WTC11 (cell line): ENCODE data around the gene KCNIP1. TPM values are rescaled to one million over a fixed set of nuclear protein-coding genes. Genes with fewer than 3 reads are reported as not detected.

Source experiments
- ATAC-seq: fragments of 200-7000 bp; cut with Tn5 transposase; 2 replicates; pipeline ENCODE4 v1.10.0; 2021; ENCODE audit warnings: mild to moderate bottlenecking, moderate library complexity
- CTCF ChIA-PET: fragments of 300-600 bp; sonication (Branson Sonifier 250); formaldehyde crosslinking; loops from one replicate; lab custom pipeline; 2021; ENCODE audit warnings: antibody characterized with exemption; lab: Charles Lee
- POLR2A ChIA-PET: fragments of 350-600 bp; sonication (Branson Sonifier 250); formaldehyde crosslinking; loops from one replicate; lab custom pipeline; 2021; ENCODE audit warnings: antibody characterized with exemption; lab: Charles Lee
- DNase-seq: peaks from one replicate; pipeline ENCODE4 v3.0.0; 2021; ENCODE audit warnings: low spot score
- H3K27ac Mint-ChIP-seq: 2 replicates; pipeline ENCODE4 v1.8.0; 2021; ENCODE audit warnings: mixed read lengths
- H3K27me3 Mint-ChIP-seq: 2 replicates; pipeline ENCODE4 v1.8.0; 2021; ENCODE audit warnings: low read depth, mild to moderate bottlenecking, moderate library complexity, mixed read lengths
- H3K36me3 Mint-ChIP-seq: 2 replicates; pipeline ENCODE4 v1.8.0; 2021; ENCODE audit warnings: mixed read lengths
- H3K4me1 Mint-ChIP-seq: 2 replicates; pipeline ENCODE4 v1.8.0; 2022; ENCODE audit warnings: mixed read lengths
- H3K4me3 Mint-ChIP-seq: 2 replicates; pipeline ENCODE4 v1.8.0; 2021; ENCODE audit warnings: mild to moderate bottlenecking, moderate library complexity, mixed read lengths
- H3K9me3 Mint-ChIP-seq: 2 replicates; pipeline ENCODE4 v1.8.0; 2021; ENCODE audit warnings: mixed read lengths
- ATF1 ChIP-seq: sonication (generic); formaldehyde crosslinking; IDR thresholded peaks from 2 replicates; pipeline ENCODE4 v1.8.1; 2023; ENCODE audit warnings: mild to moderate bottlenecking, moderate library complexity, missing genetic modification reagents
- CREB1 ChIP-seq: sonication (generic); formaldehyde crosslinking; IDR thresholded peaks from 2 replicates; pipeline ENCODE4 v1.8.0; 2023; ENCODE audit warnings: mild to moderate bottlenecking, missing genetic modification reagents
- CREM ChIP-seq: sonication (generic); formaldehyde crosslinking; IDR thresholded peaks from 2 replicates; pipeline ENCODE4 v1.8.1; 2022; ENCODE audit warnings: mild to moderate bottlenecking, missing genetic modification reagents, moderate library complexity
- GTF2I ChIP-seq: fragments of 250-450 bp; sonication (Bioruptor Pico); conservative IDR thresholded peaks from 2 replicates; pipeline ENCODE4 v1.4.0; 2021; ENCODE audit warnings: mild to moderate bottlenecking
- KAT7 ChIP-seq: sonication (generic); formaldehyde crosslinking; IDR thresholded peaks from 2 replicates; pipeline ENCODE4 v1.8.1; 2023; ENCODE audit warnings: missing genetic modification reagents, mild to moderate bottlenecking, borderline replicate concordance
- NR3C1 ChIP-seq: sonication (generic); formaldehyde crosslinking; conservative IDR thresholded peaks from 2 replicates; pipeline ENCODE4 v1.8.1; 2023; ENCODE audit warnings: low read depth, mild to moderate bottlenecking, missing genetic modification reagents
- OVOL2 ChIP-seq: fragments of 250-450 bp; sonication (Bioruptor Pico); IDR thresholded peaks from 2 replicates; pipeline ENCODE4 v1.9.0; 2021; ENCODE audit warnings: mild to moderate bottlenecking, borderline replicate concordance
- PRRX2 ChIP-seq: fragments of 250-450 bp; sonication (Bioruptor Pico); IDR thresholded peaks from 2 replicates; pipeline ENCODE4 v1.8.0; 2021; ENCODE audit warnings: mild to moderate bottlenecking
- SMAD3 ChIP-seq: sonication (generic); formaldehyde crosslinking; IDR thresholded peaks from 2 replicates; pipeline ENCODE4 v1.8.0; 2022; ENCODE audit warnings: missing genetic modification reagents, mild to moderate bottlenecking, borderline replicate concordance
- TP53 ChIP-seq: sonication (generic); formaldehyde crosslinking; IDR thresholded peaks from 2 replicates; pipeline ENCODE4 v1.8.1; 2023; ENCODE audit warnings: mild to moderate bottlenecking, missing genetic modification reagents
- ZNF121 ChIP-seq: sonication (generic); formaldehyde crosslinking; IDR thresholded peaks from 2 replicates; pipeline ENCODE4 v1.8.0; 2023; ENCODE audit warnings: missing genetic modification reagents
- total RNA-seq: library from RNA; stranded (reverse); gene quantifications from 3 replicates; pipeline ENCODE4 v1.2.3, GENCODE V29; 2021
- TF ChIP-seq, protein P1 (sequence below): sonication (generic); formaldehyde crosslinking; IDR thresholded peaks from 2 replicates; pipeline ENCODE4 v1.8.0; 2022; ENCODE audit warnings: mild to moderate bottlenecking, missing genetic modification reagents
- TF ChIP-seq, protein P2 (sequence below): sonication (generic); formaldehyde crosslinking; IDR thresholded peaks from 2 replicates; pipeline ENCODE4 v1.8.0; 2022; ENCODE audit warnings: missing genetic modification reagents
- TF ChIP-seq, protein P3 (sequence below): sonication (generic); formaldehyde crosslinking; conservative IDR thresholded peaks from 2 replicates; pipeline ENCODE4 v1.8.1; 2022; ENCODE audit warnings: mild to moderate bottlenecking, missing genetic modification reagents
- TF ChIP-seq, protein P4 (sequence below): sonication (generic); formaldehyde crosslinking; IDR thresholded peaks from 2 replicates; pipeline ENCODE4 v1.8.1; 2023; ENCODE audit warnings: mild to moderate bottlenecking, missing genetic modification reagents
- TF ChIP-seq, protein P5 (sequence below): sonication (generic); formaldehyde crosslinking; IDR thresholded peaks from 2 replicates; pipeline ENCODE4 v1.8.1; 2023; ENCODE audit warnings: mild to moderate bottlenecking, missing genetic modification reagents, moderate library complexity
- TF ChIP-seq, protein P6 (sequence below): sonication (generic); formaldehyde crosslinking; IDR thresholded peaks from 2 replicates; pipeline ENCODE4 v1.8.1; 2022; ENCODE audit warnings: mild to moderate bottlenecking, missing genetic modification reagents, moderate library complexity, borderline replicate concordance
- TF ChIP-seq, protein P7 (sequence below): sonication (generic); formaldehyde crosslinking; conservative IDR thresholded peaks from 2 replicates; pipeline ENCODE4 v1.8.1; 2023; ENCODE audit warnings: mild to moderate bottlenecking, low read depth, missing genetic modification reagents, moderate library complexity

The KCNIP1 gene
- total RNA-seq, 1 experiment from 2014 or later: 0.59 TPM

DNA sequence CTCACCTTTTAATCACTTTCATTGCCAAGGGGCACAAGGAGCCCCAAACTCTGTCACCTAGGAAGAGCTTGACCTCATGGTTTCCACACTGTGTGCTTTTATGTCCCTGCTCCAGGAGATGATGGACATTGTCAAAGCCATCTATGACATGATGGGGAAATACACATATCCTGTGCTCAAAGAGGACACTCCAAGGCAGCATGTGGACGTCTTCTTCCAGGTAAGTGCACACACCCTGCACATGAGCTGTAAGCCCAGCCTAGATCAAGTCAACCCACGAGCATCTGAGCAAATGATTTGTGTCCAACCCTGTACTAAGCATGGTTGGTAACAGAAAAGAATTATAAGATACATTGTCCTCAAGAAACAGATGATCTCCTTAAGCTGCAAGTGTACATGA lies 228.9 kb downstream of the KCNIP1 start (continued):
- TF ChIP-seq CREM (CRISPR knock-in tag): no peak
- TF ChIP-seq, protein P1, sequence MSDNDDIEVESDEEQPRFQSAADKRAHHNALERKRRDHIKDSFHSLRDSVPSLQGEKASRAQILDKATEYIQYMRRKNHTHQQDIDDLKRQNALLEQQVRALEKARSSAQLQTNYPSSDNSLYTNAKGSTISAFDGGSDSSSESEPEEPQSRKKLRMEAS (CRISPR knock-in tag): no peak
- TF ChIP-seq TP53 (CRISPR knock-in tag): no peak
- no peak for TF ChIP-seq ATF1 (CRISPR knock-in tag)
- TF ChIP-seq NR3C1 (CRISPR knock-in tag): no peak
- no peak for TF ChIP-seq KAT7 (CRISPR knock-in tag)
- TF ChIP-seq GTF2I (CRISPR knock-in tag): no peak
- TF ChIP-seq, protein P2, sequence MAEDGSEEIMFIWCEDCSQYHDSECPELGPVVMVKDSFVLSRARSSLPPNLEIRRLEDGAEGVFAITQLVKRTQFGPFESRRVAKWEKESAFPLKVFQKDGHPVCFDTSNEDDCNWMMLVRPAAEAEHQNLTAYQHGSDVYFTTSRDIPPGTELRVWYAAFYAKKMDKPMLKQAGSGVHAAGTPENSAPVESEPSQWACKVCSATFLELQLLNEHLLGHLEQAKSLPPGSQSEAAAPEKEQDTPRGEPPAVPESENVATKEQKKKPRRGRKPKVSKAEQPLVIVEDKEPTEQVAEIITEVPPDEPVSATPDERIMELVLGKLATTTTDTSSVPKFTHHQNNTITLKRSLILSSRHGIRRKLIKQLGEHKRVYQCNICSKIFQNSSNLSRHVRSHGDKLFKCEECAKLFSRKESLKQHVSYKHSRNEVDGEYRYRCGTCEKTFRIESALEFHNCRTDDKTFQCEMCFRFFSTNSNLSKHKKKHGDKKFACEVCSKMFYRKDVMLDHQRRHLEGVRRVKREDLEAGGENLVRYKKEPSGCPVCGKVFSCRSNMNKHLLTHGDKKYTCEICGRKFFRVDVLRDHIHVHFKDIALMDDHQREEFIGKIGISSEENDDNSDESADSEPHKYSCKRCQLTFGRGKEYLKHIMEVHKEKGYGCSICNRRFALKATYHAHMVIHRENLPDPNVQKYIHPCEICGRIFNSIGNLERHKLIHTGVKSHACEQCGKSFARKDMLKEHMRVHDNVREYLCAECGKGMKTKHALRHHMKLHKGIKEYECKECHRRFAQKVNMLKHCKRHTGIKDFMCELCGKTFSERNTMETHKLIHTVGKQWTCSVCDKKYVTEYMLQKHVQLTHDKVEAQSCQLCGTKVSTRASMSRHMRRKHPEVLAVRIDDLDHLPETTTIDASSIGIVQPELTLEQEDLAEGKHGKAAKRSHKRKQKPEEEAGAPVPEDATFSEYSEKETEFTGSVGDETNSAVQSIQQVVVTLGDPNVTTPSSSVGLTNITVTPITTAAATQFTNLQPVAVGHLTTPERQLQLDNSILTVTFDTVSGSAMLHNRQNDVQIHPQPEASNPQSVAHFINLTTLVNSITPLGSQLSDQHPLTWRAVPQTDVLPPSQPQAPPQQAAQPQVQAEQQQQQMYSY (CRISPR knock-in tag): no peak
- no peak for TF ChIP-seq PRRX2 (CRISPR knock-in tag)
- TF ChIP-seq, protein P3, sequence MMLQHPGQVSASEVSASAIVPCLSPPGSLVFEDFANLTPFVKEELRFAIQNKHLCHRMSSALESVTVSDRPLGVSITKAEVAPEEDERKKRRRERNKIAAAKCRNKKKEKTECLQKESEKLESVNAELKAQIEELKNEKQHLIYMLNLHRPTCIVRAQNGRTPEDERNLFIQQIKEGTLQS (CRISPR knock-in tag): no peak
- no peak for TF ChIP-seq SMAD3

DNA sequence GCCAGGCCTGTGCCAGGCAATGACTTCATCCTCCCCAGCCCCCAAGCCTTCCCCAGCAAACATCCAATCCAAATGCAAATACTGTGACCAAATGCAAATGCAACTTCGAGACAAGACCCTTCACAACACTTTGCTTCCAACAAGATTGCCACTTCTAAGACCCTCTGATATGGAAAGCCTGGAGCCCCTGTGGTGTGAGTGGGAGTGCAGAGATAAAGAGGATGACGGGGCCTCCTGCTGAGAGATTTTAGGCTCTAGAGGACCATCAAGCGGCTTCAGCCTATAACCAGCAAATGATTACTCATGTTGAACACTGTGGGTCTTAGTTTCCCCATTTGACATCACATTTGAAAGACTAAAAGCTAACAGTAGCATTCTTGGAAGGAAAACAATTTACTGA lies 233.1 kb downstream of the KCNIP1 start:
- H3K27ac Mint-ChIP-seq: no peak overlapping the region
- H3K9me3 Mint-ChIP-seq: peaks cover 30% of the 10 kb centered on the region
- DNase-seq: no peak
- TF ChIP-seq CREB1 (no peak), OVOL2 (CRISPR knock-in tag) (no peak), ZNF121 (CRISPR knock-in tag) (no peak), KAT7 (CRISPR knock-in tag) (no peak), TP53 (CRISPR knock-in tag) (no peak)
- TF ChIP-seq, protein P4, sequence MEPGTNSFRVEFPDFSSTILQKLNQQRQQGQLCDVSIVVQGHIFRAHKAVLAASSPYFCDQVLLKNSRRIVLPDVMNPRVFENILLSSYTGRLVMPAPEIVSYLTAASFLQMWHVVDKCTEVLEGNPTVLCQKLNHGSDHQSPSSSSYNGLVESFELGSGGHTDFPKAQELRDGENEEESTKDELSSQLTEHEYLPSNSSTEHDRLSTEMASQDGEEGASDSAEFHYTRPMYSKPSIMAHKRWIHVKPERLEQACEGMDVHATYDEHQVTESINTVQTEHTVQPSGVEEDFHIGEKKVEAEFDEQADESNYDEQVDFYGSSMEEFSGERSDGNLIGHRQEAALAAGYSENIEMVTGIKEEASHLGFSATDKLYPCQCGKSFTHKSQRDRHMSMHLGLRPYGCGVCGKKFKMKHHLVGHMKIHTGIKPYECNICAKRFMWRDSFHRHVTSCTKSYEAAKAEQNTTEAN (CRISPR knock-in tag): no peak
- TF ChIP-seq, protein P5, sequence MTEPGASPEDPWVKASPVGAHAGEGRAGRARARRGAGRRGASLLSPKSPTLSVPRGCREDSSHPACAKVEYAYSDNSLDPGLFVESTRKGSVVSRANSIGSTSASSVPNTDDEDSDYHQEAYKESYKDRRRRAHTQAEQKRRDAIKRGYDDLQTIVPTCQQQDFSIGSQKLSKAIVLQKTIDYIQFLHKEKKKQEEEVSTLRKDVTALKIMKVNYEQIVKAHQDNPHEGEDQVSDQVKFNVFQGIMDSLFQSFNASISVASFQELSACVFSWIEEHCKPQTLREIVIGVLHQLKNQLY (CRISPR knock-in tag): no peak
- TF ChIP-seq, protein P6, sequence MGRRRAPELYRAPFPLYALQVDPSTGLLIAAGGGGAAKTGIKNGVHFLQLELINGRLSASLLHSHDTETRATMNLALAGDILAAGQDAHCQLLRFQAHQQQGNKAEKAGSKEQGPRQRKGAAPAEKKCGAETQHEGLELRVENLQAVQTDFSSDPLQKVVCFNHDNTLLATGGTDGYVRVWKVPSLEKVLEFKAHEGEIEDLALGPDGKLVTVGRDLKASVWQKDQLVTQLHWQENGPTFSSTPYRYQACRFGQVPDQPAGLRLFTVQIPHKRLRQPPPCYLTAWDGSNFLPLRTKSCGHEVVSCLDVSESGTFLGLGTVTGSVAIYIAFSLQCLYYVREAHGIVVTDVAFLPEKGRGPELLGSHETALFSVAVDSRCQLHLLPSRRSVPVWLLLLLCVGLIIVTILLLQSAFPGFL (CRISPR knock-in tag): no peak
- TF ChIP-seq, protein P7, sequence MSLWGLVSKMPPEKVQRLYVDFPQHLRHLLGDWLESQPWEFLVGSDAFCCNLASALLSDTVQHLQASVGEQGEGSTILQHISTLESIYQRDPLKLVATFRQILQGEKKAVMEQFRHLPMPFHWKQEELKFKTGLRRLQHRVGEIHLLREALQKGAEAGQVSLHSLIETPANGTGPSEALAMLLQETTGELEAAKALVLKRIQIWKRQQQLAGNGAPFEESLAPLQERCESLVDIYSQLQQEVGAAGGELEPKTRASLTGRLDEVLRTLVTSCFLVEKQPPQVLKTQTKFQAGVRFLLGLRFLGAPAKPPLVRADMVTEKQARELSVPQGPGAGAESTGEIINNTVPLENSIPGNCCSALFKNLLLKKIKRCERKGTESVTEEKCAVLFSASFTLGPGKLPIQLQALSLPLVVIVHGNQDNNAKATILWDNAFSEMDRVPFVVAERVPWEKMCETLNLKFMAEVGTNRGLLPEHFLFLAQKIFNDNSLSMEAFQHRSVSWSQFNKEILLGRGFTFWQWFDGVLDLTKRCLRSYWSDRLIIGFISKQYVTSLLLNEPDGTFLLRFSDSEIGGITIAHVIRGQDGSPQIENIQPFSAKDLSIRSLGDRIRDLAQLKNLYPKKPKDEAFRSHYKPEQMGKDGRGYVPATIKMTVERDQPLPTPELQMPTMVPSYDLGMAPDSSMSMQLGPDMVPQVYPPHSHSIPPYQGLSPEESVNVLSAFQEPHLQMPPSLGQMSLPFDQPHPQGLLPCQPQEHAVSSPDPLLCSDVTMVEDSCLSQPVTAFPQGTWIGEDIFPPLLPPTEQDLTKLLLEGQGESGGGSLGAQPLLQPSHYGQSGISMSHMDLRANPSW (CRISPR knock-in tag): no peak
- TF ChIP-seq, all 79 proteins: peak for 0
- H3K27me3 Mint-ChIP-seq: peaks cover 6% of the 10 kb centered on the region; the same call in 1 of the 2 replicates
- no peak overlapping the region for H3K4me3 Mint-ChIP-seq
- ATAC-seq: no peak
- CTCF ChIA-PET: no interaction called here
- POLR2A ChIA-PET: no interaction called here
- H3K4me1 Mint-ChIP-seq: peaks cover 34% of the 10 kb centered on the region
- H3K36me3 Mint-ChIP-seq: peaks cover 13% of the 10 kb centered on the region
